GM23338 (cell line): Measurements from ENCODE around the gene GRID1. TPM values are rescaled to one million over a fixed set of nuclear protein-coding genes. Genes with fewer than 3 reads are reported as not detected.

Source experiments
- ATAC-seq: fragments of 200-7000 bp; cut with Tn5 transposase; 3 replicates; pipeline ENCODE4 v1.9.1; 2020
- DNase-seq: peaks from one replicate; pipeline ENCODE4 v3.0.0-alpha.2; 2015; ENCODE audit warnings: low spot score
- H2AFZ ChIP-seq: fragments of 200-600 bp; sonication (generic); 2 replicates; pipeline ENCODE4 v1.8.0; 2016; ENCODE audit warnings: antibody characterized with exemption, mild to moderate bottlenecking, moderate library complexity
- H3F3A ChIP-seq: fragments of 200-600 bp; sonication (generic); replicated peaks from 2 replicates; pipeline ENCODE4 v1.8.0; 2017; ENCODE audit warnings: antibody characterized with exemption, mixed run types, low read depth
- H3K27ac ChIP-seq: fragments of 200-600 bp; sonication (generic); 2 replicates; pipeline ENCODE4 v1.6.1; 2016; ENCODE audit warnings: low read depth
- H3K27me3 ChIP-seq: fragments of 200-600 bp; sonication (generic); 2 replicates; pipeline ENCODE4 v1.8.0; 2016; ENCODE audit warnings: mild to moderate bottlenecking, mixed run types, moderate library complexity; ENCODE audit not compliant: insufficient read depth
- H3K36me3 ChIP-seq: fragments of 200-600 bp; sonication (generic); 2 replicates; pipeline ENCODE4 v1.8.0; 2016; ENCODE audit warnings: mild to moderate bottlenecking; ENCODE audit not compliant: insufficient read depth
- H3K4me1 ChIP-seq: fragments of 200-600 bp; sonication (generic); 2 replicates; pipeline ENCODE4 v1.8.0; 2016; ENCODE audit warnings: mild to moderate bottlenecking, moderate library complexity; ENCODE audit not compliant: insufficient read depth
- H3K4me2 ChIP-seq: fragments of 200-600 bp; sonication (generic); 2 replicates; pipeline ENCODE4 v1.7.1; 2017; ENCODE audit warnings: mixed run types
- H3K4me3 ChIP-seq: fragments of 200-600 bp; sonication (generic); 2 replicates; pipeline ENCODE4 v1.6.1; 2016; ENCODE audit warnings: mixed run types
- H3K79me2 ChIP-seq: fragments of 200-600 bp; sonication (generic); replicated peaks from 2 replicates; pipeline ENCODE4 v1.8.0; 2017; ENCODE audit warnings: mild to moderate bottlenecking; ENCODE audit not compliant: insufficient read depth
- H3K9me2 ChIP-seq: fragments of 200-600 bp; sonication (generic); 2 replicates; pipeline ENCODE4 v1.8.0; 2017; ENCODE audit not compliant: insufficient read depth
- H4K20me1 ChIP-seq: fragments of 200-600 bp; sonication (generic); replicated peaks from 2 replicates; pipeline ENCODE4 v1.8.0; 2017; ENCODE audit warnings: mild to moderate bottlenecking; ENCODE audit not compliant: insufficient read depth
- H3K27ac Mint-ChIP-seq: 2 replicates; pipeline ENCODE4 v1.8.0; 2020; ENCODE audit warnings: inconsistent platforms, mild to moderate bottlenecking, moderate library complexity, mixed read lengths
- H3K27me3 Mint-ChIP-seq: 3 replicates; pipeline ENCODE4 v1.8.0; 2022; ENCODE audit warnings: low read depth, mild to moderate bottlenecking, moderate library complexity, mixed read lengths, inconsistent platforms; ENCODE audit not compliant: insufficient read depth, poor library complexity
- H3K36me3 Mint-ChIP-seq: 3 replicates; pipeline ENCODE4 v1.8.0; 2021; ENCODE audit warnings: low read depth, mild to moderate bottlenecking, inconsistent platforms, moderate library complexity, mixed read lengths
- H3K4me1 Mint-ChIP-seq: 3 replicates; pipeline ENCODE4 v1.8.0; 2020; ENCODE audit warnings: mild to moderate bottlenecking, inconsistent platforms, mixed read lengths
- H3K4me3 Mint-ChIP-seq: 3 replicates; pipeline ENCODE4 v1.8.0; 2021; ENCODE audit warnings: moderate library complexity, mild to moderate bottlenecking, inconsistent platforms, mixed read lengths
- H3K9me3 Mint-ChIP-seq: 3 replicates; pipeline ENCODE4 v1.8.0; 2020; ENCODE audit warnings: moderate library complexity, mild to moderate bottlenecking, inconsistent platforms, mixed read lengths
- CREB1 ChIP-seq: fragments of 250-450 bp; sonication (Bioruptor Pico); IDR thresholded peaks from 2 replicates; pipeline ENCODE4 v1.5.0; 2020; ENCODE audit warnings: low read depth, mild to moderate bottlenecking, moderate library complexity
- ETS1 ChIP-seq: IDR thresholded peaks from 2 replicates; pipeline ENCODE4 v1.6.1; 2016; ENCODE audit warnings: antibody characterized with exemption
- ZNF114 ChIP-seq: fragments of 250-450 bp; sonication (Bioruptor Pico); IDR thresholded peaks from 2 replicates; pipeline ENCODE4 v1.5.0; 2020; ENCODE audit warnings: mild to moderate bottlenecking, moderate library complexity
- ZNF331 ChIP-seq: fragments of 250-450 bp; sonication (Bioruptor Pico); IDR thresholded peaks from 2 replicates; pipeline ENCODE4 v1.5.0; 2020; ENCODE audit warnings: low read depth, mild to moderate bottlenecking, moderate library complexity
- polyA plus RNA-seq: library from polyadenylated mRNA; unstranded; fragments of >200 nt; fragmentation: Nextera tagmentation; extraction: Ambion mirVana; gene quantifications from 2 replicates; pipeline ENCODE4 v1.2.1, GENCODE V29; 2016
- total RNA-seq: library from RNA; depleted of rRNA; stranded (reverse); fragments of >200 nt; shearing (Covaris generic); gene quantifications from 2 replicates; pipeline ENCODE4 v1.2.3, GENCODE V29; 2014
- TF ChIP-seq, protein P1 (sequence below): fragments of 250-450 bp; sonication (Bioruptor Pico); IDR thresholded peaks from 2 replicates; pipeline ENCODE4 v1.5.0; 2020; ENCODE audit warnings: mild to moderate bottlenecking, moderate library complexity

GRID1 gene
- total and polyA plus RNA-seq, 2 experiments from 2014 or later: 0.14 to 0.15 TPM

GRCh38 chr10:85604136-85604725, 762.4 kb downstream of the GRID1 start (continued):
- TF ChIP-seq, protein P1, sequence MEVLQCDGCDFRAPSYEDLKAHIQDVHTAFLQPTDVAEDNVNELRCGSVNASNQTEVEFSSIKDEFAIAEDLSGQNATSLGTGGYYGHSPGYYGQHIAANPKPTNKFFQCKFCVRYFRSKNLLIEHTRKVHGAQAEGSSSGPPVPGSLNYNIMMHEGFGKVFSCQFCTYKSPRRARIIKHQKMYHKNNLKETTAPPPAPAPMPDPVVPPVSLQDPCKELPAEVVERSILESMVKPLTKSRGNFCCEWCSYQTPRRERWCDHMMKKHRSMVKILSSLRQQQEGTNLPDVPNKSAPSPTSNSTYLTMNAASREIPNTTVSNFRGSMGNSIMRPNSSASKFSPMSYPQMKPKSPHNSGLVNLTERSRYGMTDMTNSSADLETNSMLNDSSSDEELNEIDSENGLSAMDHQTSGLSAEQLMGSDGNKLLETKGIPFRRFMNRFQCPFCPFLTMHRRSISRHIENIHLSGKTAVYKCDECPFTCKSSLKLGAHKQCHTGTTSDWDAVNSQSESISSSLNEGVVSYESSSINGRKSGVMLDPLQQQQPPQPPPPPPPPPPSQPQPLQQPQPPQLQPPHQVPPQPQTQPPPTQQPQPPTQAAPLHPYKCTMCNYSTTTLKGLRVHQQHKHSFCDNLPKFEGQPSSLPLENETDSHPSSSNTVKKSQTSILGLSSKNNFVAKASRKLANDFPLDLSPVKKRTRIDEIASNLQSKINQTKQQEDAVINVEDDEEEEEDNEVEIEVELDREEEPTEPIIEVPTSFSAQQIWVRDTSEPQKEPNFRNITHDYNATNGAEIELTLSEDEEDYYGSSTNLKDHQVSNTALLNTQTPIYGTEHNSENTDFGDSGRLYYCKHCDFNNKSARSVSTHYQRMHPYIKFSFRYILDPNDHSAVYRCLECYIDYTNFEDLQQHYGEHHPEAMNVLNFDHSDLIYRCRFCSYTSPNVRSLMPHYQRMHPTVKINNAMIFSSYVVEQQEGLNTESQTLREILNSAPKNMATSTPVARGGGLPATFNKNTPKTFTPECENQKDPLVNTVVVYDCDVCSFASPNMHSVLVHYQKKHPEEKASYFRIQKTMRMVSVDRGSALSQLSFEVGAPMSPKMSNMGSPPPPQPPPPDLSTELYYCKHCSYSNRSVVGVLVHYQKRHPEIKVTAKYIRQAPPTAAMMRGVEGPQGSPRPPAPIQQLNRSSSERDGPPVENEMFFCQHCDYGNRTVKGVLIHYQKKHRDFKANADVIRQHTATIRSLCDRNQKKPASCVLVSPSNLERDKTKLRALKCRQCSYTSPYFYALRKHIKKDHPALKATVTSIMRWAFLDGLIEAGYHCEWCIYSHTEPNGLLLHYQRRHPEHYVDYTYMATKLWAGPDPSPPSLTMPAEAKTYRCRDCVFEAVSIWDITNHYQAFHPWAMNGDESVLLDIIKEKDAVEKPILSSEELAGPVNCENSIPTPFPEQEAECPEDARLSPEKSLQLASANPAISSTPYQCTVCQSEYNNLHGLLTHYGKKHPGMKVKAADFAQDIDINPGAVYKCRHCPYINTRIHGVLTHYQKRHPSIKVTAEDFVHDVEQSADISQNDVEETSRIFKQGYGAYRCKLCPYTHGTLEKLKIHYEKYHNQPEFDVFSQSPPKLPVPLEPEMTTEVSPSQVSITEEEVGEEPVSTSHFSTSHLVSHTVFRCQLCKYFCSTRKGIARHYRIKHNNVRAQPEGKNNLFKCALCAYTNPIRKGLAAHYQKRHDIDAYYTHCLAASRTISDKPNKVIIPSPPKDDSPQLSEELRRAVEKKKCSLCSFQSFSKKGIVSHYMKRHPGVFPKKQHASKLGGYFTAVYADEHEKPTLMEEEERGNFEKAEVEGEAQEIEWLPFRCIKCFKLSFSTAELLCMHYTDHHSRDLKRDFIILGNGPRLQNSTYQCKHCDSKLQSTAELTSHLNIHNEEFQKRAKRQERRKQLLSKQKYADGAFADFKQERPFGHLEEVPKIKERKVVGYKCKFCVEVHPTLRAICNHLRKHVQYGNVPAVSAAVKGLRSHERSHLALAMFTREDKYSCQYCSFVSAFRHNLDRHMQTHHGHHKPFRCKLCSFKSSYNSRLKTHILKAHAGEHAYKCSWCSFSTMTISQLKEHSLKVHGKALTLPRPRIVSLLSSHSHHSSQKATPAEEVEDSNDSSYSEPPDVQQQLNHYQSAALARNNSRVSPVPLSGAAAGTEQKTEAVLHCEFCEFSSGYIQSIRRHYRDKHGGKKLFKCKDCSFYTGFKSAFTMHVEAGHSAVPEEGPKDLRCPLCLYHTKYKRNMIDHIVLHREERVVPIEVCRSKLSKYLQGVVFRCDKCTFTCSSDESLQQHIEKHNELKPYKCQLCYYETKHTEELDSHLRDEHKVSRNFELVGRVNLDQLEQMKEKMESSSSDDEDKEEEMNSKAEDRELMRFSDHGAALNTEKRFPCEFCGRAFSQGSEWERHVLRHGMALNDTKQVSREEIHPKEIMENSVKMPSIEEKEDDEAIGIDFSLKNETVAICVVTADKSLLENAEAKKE (CRISPR knock-in tag): no peak
- TF ChIP-seq ZNF114 (CRISPR knock-in tag): no peak

GRCh38 chr10:85603151-85603940, 763.2 kb downstream of the GRID1 start:
- Mint-ChIP-seq H3K27me3 (peaks cover 2% of the 10 kb centered on the region), H3K36me3 (peaks cover 5% of the 10 kb centered on the region; the same call in 1 of the 3 replicates), H3K4me3 (no peak overlapping the region), H3K9me3 (peaks cover 88% of the 10 kb centered on the region), H3K4me1 (no peaks in the 10 kb centered on the region), H3K27ac (no peak overlapping the region)
- H2AFZ ChIP-seq: no peak overlapping the region
- H3K79me2 ChIP-seq: no peaks in the 10 kb centered on the region
- H3K27ac ChIP-seq: no peak overlapping the region
- no peaks in the 10 kb centered on the region for H3K9me2 ChIP-seq
- no peaks in the 10 kb centered on the region for H3F3A ChIP-seq
- no peak overlapping the region for H3K4me2 ChIP-seq
- no peak for ATAC-seq
- no peaks in the 10 kb centered on the region for H3K36me3 ChIP-seq
- DNase-seq: no peak
- H3K4me3 ChIP-seq: no peak overlapping the region
- no peaks in the 10 kb centered on the region for H3K27me3 ChIP-seq
- H3K4me1 ChIP-seq: no peaks in the 10 kb centered on the region
- no peaks in the 10 kb centered on the region for H4K20me1 ChIP-seq
- TF ChIP-seq ZNF114 (CRISPR knock-in tag): no peak
- TF ChIP-seq CREB1 (CRISPR knock-in tag): no peak
- TF ChIP-seq, protein P1 (CRISPR knock-in tag): no peak
- TF ChIP-seq ETS1: no peak
- no peak for TF ChIP-seq ZNF331 (CRISPR knock-in tag)
